Ovary (tissue), 3 donors: Measurements from ENCODE around the gene QRICH2.

ENCODE experiments used
- CTCF ChIP-seq, 3 donors: fragments of 450-650 bp in 2 of 3; fragments of 200-600 bp in 1 of 3; IDR thresholded peaks; one replicate each; pipeline versions ENCODE4 v1.5.1 to v1.8.0; 2016 to 2022; ENCODE audit warnings: antibody characterized with exemption in 3 of 3, mild to moderate bottlenecking in 1 of 3
- EP300 ChIP-seq: sonication (generic); formaldehyde crosslinking; IDR thresholded peaks from one replicate; pipeline ENCODE4 v1.6.1; 2017; ENCODE audit warnings: antibody characterized with exemption
- POLR2A ChIP-seq: fragments of 450-650 bp; IDR thresholded peaks from one replicate; pipeline ENCODE4 v1.6.1; 2017; ENCODE audit warnings: antibody characterized with exemption, mild to moderate bottlenecking, moderate library complexity
- donor health status: DM: no; HTN: no; CAD: no.

DNA sequence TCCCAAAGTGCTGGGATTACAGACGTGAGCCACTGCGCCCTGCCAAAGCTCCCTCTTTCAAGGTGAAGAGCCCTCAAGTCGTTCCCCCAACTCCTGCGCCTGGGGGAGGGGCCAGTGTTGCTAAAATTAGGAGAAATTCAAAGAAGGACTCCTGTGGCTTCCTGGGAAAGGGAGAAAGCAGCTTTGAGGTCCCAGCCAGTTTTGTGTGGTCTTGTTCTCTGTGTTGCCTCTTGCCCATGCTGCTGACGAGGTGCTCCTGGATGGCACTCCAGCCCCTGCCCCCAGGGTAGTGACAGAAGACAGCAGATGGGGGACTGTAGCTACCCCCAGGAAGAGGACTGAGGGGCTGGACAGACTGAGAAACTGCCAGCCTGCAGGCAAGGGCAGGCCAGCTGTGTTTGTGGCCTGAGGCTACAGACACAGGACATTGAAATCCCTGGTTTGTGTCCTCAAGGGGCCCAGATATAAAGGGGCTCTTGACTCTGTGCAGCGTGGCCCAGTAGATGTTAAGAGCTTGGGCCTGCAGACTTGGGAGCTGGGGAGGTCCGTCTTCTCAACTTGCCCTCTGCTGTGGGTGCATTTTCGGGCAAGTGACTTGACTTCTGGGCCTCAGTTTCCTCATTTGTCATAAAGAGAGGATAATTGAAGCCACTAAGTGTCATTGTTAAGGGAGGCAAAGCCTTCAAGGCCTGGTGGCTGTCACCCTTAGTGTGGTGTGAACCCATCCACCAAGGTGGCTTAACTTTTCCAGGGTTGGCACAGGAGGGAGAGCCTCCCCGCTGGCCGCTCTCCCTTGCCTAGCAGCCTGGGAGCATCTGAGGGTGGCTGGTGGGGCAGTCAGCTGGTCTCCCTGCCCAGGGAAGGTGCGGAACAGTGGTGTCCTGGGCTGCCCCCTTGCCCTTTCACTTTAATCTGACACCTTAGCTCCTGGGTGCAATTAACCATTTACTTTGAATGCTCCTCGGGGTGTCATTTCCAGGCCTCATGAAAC lies 38.8 kb downstream of the QRICH2 start:
- no peak for TF ChIP-seq CTCF (IDR thresholded peaks at IDR 0.05)
- no peak for TF ChIP-seq POLR2A
- TF ChIP-seq EP300 = no peak
